ENCODE measurements around the gene GIMAP2.
"Not testable (repeated sequence)": the region's sequence is repeated elsewhere in the genome, so short reads cannot be mapped to it uniquely, and the experiment has no call there.

GIMAP2 gene

GRCh38 chr7:150660939-150661613 is 24.4 kb upstream of the GIMAP2 start:
- Histone ChIP-seq H3F3A (ENCODE audit: insufficient read depth) (no peaks in the 10 kb centered on the region), H4K20me1 (ENCODE audit: low read depth, low read length) (no peaks in the 10 kb centered on the region), H3K9me3 (ENCODE audit: insufficient read depth, low read length) (peaks cover 9% of the 10 kb centered on the region; the same call in 1 of the 2 replicates), H3K27me3 (ENCODE audit: low read length) (no peaks in the 10 kb centered on the region), H3K79me2 (ENCODE audit: insufficient read depth, low read length) (no peaks in the 10 kb centered on the region), H3K36me3 (ENCODE audit: low read length) (no peaks in the 10 kb centered on the region), H3K4me3 (ENCODE audit: insufficient read depth, low read length, poor library complexity, severe bottlenecking) (no peak overlapping the region), H3K4me2 (ENCODE audit: low read depth, low read length, poor library complexity, severe bottlenecking) (no peak overlapping the region), H2AFZ (ENCODE audit: low read depth, low read length, severe bottlenecking) (no peak overlapping the region), H3K9ac (ENCODE audit: low read length) (no peak overlapping the region), H3K9me2 (replicated peaks; ENCODE audit: insufficient read depth, low read length) (no peaks in the 10 kb centered on the region), H3K27ac (ENCODE audit: low read depth, low read length) (no peak overlapping the region)
- TF ChIP-seq EZH2phosphoT487 (conservative IDR thresholded peaks at IDR 0.05; ENCODE audit: low read length): no peak
- TF ChIP-seq CTCF (IDR thresholded peaks at IDR 0.05; ENCODE audit: insufficient read depth, low read length, poor library complexity, severe bottlenecking): no peak

- H3K4me3 ChIP-seq (ENCODE audit: insufficient read depth, low read length, poor library complexity, severe bottlenecking); H3K9ac ChIP-seq (ENCODE audit: low read length); H3K9me3 ChIP-seq (ENCODE audit: insufficient read depth, low read length); H3K27ac ChIP-seq (ENCODE audit: low read depth, low read length); H3K27me3 ChIP-seq (ENCODE audit: low read length); H3K9me2 ChIP-seq (replicated peaks; ENCODE audit: insufficient read depth, low read length); H3K4me2 ChIP-seq (ENCODE audit: low read depth, low read length, poor library complexity, severe bottlenecking); H2AFZ ChIP-seq (ENCODE audit: low read depth, low read length, severe bottlenecking); H3F3A ChIP-seq (ENCODE audit: insufficient read depth); H4K20me1 ChIP-seq (ENCODE audit: low read depth, low read length); H3K36me3 ChIP-seq (ENCODE audit: low read length); H3K79me2 ChIP-seq (ENCODE audit: insufficient read depth, low read length): not testable (repeated sequence)
Measured at GRCh38 chr7:150662821-150663220, 22.7 kb upstream of the GIMAP2 start.

- no peak overlapping the region for H3K4me3 ChIP-seq (ENCODE audit: insufficient read depth, low read length, poor library complexity, severe bottlenecking)
- H4K20me1 ChIP-seq (ENCODE audit: low read depth, low read length): no peaks in the 10 kb centered on the region
- no peak overlapping the region for H3K27ac ChIP-seq (ENCODE audit: low read depth, low read length)
- H3K27me3 ChIP-seq (ENCODE audit: low read length): no peaks in the 10 kb centered on the region
- H3K79me2 ChIP-seq (ENCODE audit: insufficient read depth, low read length): no peaks in the 10 kb centered on the region
- no peaks in the 10 kb centered on the region for H3K9me2 ChIP-seq (replicated peaks; ENCODE audit: insufficient read depth, low read length)
- no peak overlapping the region for H3K4me2 ChIP-seq (ENCODE audit: low read depth, low read length, poor library complexity, severe bottlenecking)
- no peaks in the 10 kb centered on the region for H3K36me3 ChIP-seq (ENCODE audit: low read length)
- no peaks in the 10 kb centered on the region for H3K9me3 ChIP-seq (ENCODE audit: insufficient read depth, low read length)
- H3F3A ChIP-seq (ENCODE audit: insufficient read depth): no peaks in the 10 kb centered on the region
- TF ChIP-seq EZH2phosphoT487 (conservative IDR thresholded peaks at IDR 0.05; ENCODE audit: low read length) (no peak), CTCF (IDR thresholded peaks at IDR 0.05; ENCODE audit: insufficient read depth, low read length, poor library complexity, severe bottlenecking) (no peak)
- H2AFZ ChIP-seq (ENCODE audit: low read depth, low read length, severe bottlenecking): no peak overlapping the region
- H3K9ac ChIP-seq (ENCODE audit: low read length): no peak overlapping the region
Measured at GRCh38 chr7:150663802-150664494, 21.6 kb upstream of the GIMAP2 start.

- Histone ChIP-seq H3K4me2 (ENCODE audit: low read depth, low read length, poor library complexity, severe bottlenecking) (no peak overlapping the region), H3F3A (ENCODE audit: insufficient read depth) (no peaks in the 10 kb centered on the region), H2AFZ (ENCODE audit: low read depth, low read length, severe bottlenecking) (no peak overlapping the region), H3K36me3 (ENCODE audit: low read length) (no peaks in the 10 kb centered on the region), H3K9me3 (ENCODE audit: insufficient read depth, low read length) (no peaks in the 10 kb centered on the region), H3K27ac (ENCODE audit: low read depth, low read length) (no peak overlapping the region), H3K27me3 (ENCODE audit: low read length) (no peaks in the 10 kb centered on the region), H4K20me1 (ENCODE audit: low read depth, low read length) (no peaks in the 10 kb centered on the region), H3K9ac (ENCODE audit: low read length) (no peak overlapping the region), H3K9me2 (replicated peaks; ENCODE audit: insufficient read depth, low read length) (no peaks in the 10 kb centered on the region), H3K79me2 (ENCODE audit: insufficient read depth, low read length) (no peaks in the 10 kb centered on the region), H3K4me3 (ENCODE audit: insufficient read depth, low read length, poor library complexity, severe bottlenecking) (no peak overlapping the region)
- TF ChIP-seq EZH2phosphoT487 (conservative IDR thresholded peaks at IDR 0.05; ENCODE audit: low read length) (no peak), CTCF (IDR thresholded peaks at IDR 0.05; ENCODE audit: insufficient read depth, low read length, poor library complexity, severe bottlenecking) (no peak)
Measured at GRCh38 chr7:150665089-150665748, 20.3 kb upstream of the GIMAP2 start.
